ENCODE results near the gene CHST15.
A peak's percentile ranks its signal among the peaks of the same experiment; 100 is the strongest.

CHST15 gene

GRCh38 chr10:124085680-124086079, 7.7 kb downstream of the CHST15 start:
- TF ChIP-seq GATA3 (IDR thresholded peaks at IDR 0.05; ENCODE audit: low read depth, low read length) (no peak), GATA2 (IDR thresholded peaks at IDR 0.05; ENCODE audit: low read depth, low read length) (no peak)

- TF ChIP-seq GATA3 (IDR thresholded peaks at IDR 0.05; ENCODE audit: low read depth, low read length) (no peak), GATA2 (IDR thresholded peaks at IDR 0.05; ENCODE audit: low read depth, low read length) (no peak)
These were observed 8.7 kb downstream of the CHST15 start for GRCh38 chr10:124084708-124085107.

- no peak for TF ChIP-seq GATA2 (IDR thresholded peaks at IDR 0.05; ENCODE audit: low read depth, low read length)
- TF ChIP-seq GATA3 (IDR thresholded peaks at IDR 0.05; ENCODE audit: low read depth, low read length): no peak
These were observed 9.5 kb downstream of the CHST15 start for GRCh38 chr10:124083740-124084397.

GRCh38 chr10:124083047-124083739, 10.2 kb downstream of the CHST15 start:
- TF ChIP-seq GATA2 (IDR thresholded peaks at IDR 0.05; ENCODE audit: low read depth, low read length): no peak
- no peak for TF ChIP-seq GATA3 (IDR thresholded peaks at IDR 0.05; ENCODE audit: low read depth, low read length)

- TF ChIP-seq GATA3 (IDR thresholded peaks at IDR 0.05; ENCODE audit: low read depth, low read length): no peak
These were observed 10.8 kb downstream of the CHST15 start for GRCh38 chr10:124082555-124082954.

GRCh38 chr10:124081547-124082140, 11.8 kb downstream of the CHST15 start:
- peak; percentile 97 for TF ChIP-seq GATA2 (IDR thresholded peaks at IDR 0.05; ENCODE audit: low read depth, low read length)
- peak; percentile 95 for TF ChIP-seq GATA3 (IDR thresholded peaks at IDR 0.05; ENCODE audit: low read depth, low read length)

GRCh38 chr10:124079864-124080263, 13.5 kb downstream of the CHST15 start:
- TF ChIP-seq GATA3 (IDR thresholded peaks at IDR 0.05; ENCODE audit: low read depth, low read length) (no peak), GATA2 (IDR thresholded peaks at IDR 0.05; ENCODE audit: low read depth, low read length) (no peak)

- no peak for TF ChIP-seq GATA2 (IDR thresholded peaks at IDR 0.05; ENCODE audit: low read depth, low read length)
- TF ChIP-seq GATA3 (IDR thresholded peaks at IDR 0.05; ENCODE audit: low read depth, low read length): no peak
These were observed 14.7 kb downstream of the CHST15 start for GRCh38 chr10:124078714-124079113.

- TF ChIP-seq GATA3 (IDR thresholded peaks at IDR 0.05; ENCODE audit: low read depth, low read length): no peak
- no peak for TF ChIP-seq GATA2 (IDR thresholded peaks at IDR 0.05; ENCODE audit: low read depth, low read length)
These were observed 15.4 kb downstream of the CHST15 start for GRCh38 chr10:124078028-124078427.

- TF ChIP-seq GATA3 (IDR thresholded peaks at IDR 0.05; ENCODE audit: low read depth, low read length): peak; percentile 90
- TF ChIP-seq GATA2 (IDR thresholded peaks at IDR 0.05; ENCODE audit: low read depth, low read length): peak; percentile 95
These were observed 16.0 kb downstream of the CHST15 start for GRCh38 chr10:124077208-124077993.

GRCh38 chr10:124076148-124076733, 17.2 kb downstream of the CHST15 start:
- TF ChIP-seq GATA3 (IDR thresholded peaks at IDR 0.05; ENCODE audit: low read depth, low read length) (no peak), GATA2 (IDR thresholded peaks at IDR 0.05; ENCODE audit: low read depth, low read length) (no peak)

GRCh38 chr10:124075231-124075955, 18.0 kb downstream of the CHST15 start:
- TF ChIP-seq GATA2 (IDR thresholded peaks at IDR 0.05; ENCODE audit: low read depth, low read length): no peak
- TF ChIP-seq GATA3 (IDR thresholded peaks at IDR 0.05; ENCODE audit: low read depth, low read length): no peak

GRCh38 chr10:124074501-124075109, 18.8 kb downstream of the CHST15 start:
- TF ChIP-seq GATA2 (IDR thresholded peaks at IDR 0.05; ENCODE audit: low read depth, low read length) (no peak), GATA3 (IDR thresholded peaks at IDR 0.05; ENCODE audit: low read depth, low read length) (no peak)
